ENCODE data around the gene OTUD7B. TPM values are rescaled to one million over a fixed set of nuclear protein-coding genes. Genes with fewer than 3 reads are reported as not detected.
A peak's percentile ranks its signal among the peaks of the same experiment; 100 is the strongest.

OTUD7B gene
- total RNA-seq, 1 experiment from 2014 or later = 19.6 TPM

DNA sequence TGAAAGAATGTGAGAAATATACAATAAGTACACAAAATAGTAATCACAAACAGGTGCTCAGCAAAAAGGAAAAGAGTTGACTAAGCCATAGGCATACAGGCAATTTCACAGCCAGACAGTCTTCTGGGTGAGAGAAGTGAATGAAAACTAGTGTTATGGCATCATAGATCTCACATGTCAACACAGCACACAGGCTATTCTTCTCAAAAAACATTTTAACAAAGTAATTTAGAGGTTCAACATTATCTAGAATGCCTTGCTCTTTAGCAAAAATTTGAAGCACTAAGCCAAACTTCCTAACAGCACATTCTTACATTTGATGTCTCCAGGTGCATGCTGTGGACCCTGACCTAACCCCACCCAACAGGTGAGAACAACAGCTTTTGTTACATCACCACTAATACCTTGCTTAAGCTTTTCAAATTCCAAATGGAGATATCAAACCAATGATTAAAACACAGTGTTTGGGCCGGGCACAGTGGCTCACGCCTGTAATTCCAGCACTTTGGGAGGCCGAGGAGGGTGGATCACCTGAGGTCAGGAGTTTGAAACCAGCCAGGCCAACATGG lies 30.5 kb downstream of the OTUD7B start:
- Mint-ChIP-seq H3K27ac (ENCODE audit: unreplicated experiment) (peak overlapping the region; percentile 19), H3K27me3 (ENCODE audit: insufficient read depth, unreplicated experiment) (no peaks in the 10 kb centered on the region)
- POLR2A ChIA-PET = interaction anchor here (0.6 kb wide), 1 partner anchor 42 kb away, joined by 4 read pairs; no protein-coding TSS in a partner anchor

DNA sequence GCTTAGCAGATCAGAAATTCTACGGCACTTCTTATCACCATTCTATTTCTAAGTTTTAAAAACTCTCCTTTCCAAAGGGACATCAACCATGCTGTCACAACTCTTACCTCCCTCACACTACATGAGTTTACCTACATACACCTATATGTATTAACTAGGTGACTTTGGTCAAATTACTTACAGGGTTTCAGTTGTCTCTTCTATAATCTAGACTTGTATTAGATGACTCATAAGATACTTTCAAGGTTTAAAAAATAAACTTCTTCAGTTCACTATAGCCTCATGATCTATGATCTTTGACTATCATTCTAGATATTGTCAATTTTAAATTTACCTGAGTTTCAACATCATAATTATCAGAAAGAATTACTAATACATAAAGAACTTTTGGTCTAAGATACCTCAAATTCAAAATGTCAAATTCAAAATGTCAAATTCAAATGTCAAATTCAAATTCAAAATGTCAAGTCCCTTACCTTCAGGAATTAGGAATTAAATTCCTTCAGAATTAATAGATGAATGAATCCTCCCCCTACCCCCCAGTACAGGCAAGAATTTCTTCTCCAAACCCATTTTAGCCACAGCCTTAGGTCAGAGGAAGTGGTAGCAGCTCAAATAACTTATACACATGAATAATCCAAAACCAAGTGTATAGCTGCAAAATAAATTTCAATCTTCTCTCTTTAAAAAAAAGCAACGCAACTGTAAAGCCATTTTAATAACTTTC lies 31.1 kb downstream of the OTUD7B start:
- Histone ChIP-seq H3K4me1 (peaks cover 19% of the 10 kb centered on the region), H3K9me3 (no peaks in the 10 kb centered on the region), H3K27me3 (replicated peaks; ENCODE audit: control insufficient read depth, insufficient read depth, low read length) (no peaks in the 10 kb centered on the region), H3K4me3 (ENCODE audit: low read depth, low read length) (no peak overlapping the region), H3K36me3 (ENCODE audit: control insufficient read depth, insufficient read depth, low read length) (no peaks in the 10 kb centered on the region; the same call in none of the 2 replicates)
- POLR2A ChIA-PET = interaction anchor here (0.6 kb wide), 1 partner anchor 43 kb away, joined by 4 read pairs; no protein-coding TSS in a partner anchor
- Mint-ChIP-seq H3K27ac (ENCODE audit: unreplicated experiment) (no peak overlapping the region), H3K36me3 (ENCODE audit: insufficient read depth, unreplicated experiment) (peaks cover 28% of the 10 kb centered on the region), H3K27me3 (ENCODE audit: insufficient read depth, unreplicated experiment) (no peaks in the 10 kb centered on the region), H3K9me3 (ENCODE audit: unreplicated experiment) (no peaks in the 10 kb centered on the region), H3K4me1 (ENCODE audit: low read depth, unreplicated experiment) (peaks cover 7% of the 10 kb centered on the region), H3K4me3 (ENCODE audit: unreplicated experiment) (no peak overlapping the region)
- no TSS peak for BruUV-seq (replicated peaks)
- no peak for DNase-seq
- intact Hi-C loops (cut with micrococcal nuclease; ENCODE audit: unreplicated experiment) = no loop called here
- CTCF ChIA-PET = no interaction called here
- TF ChIP-seq, protein P1, sequence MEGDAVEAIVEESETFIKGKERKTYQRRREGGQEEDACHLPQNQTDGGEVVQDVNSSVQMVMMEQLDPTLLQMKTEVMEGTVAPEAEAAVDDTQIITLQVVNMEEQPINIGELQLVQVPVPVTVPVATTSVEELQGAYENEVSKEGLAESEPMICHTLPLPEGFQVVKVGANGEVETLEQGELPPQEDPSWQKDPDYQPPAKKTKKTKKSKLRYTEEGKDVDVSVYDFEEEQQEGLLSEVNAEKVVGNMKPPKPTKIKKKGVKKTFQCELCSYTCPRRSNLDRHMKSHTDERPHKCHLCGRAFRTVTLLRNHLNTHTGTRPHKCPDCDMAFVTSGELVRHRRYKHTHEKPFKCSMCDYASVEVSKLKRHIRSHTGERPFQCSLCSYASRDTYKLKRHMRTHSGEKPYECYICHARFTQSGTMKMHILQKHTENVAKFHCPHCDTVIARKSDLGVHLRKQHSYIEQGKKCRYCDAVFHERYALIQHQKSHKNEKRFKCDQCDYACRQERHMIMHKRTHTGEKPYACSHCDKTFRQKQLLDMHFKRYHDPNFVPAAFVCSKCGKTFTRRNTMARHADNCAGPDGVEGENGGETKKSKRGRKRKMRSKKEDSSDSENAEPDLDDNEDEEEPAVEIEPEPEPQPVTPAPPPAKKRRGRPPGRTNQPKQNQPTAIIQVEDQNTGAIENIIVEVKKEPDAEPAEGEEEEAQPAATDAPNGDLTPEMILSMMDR (IDR thresholded peaks at IDR 0.05; ENCODE audit: insufficient read depth in 1 of 2, low read depth in 1 of 2, low read length in 1 of 2, severe bottlenecking in 1 of 2, unreplicated experiment in 1 of 2) = no peak

More for the DNA sequence above, 30.5 kb downstream of the OTUD7B start:
- Mint-ChIP-seq H3K9me3 (ENCODE audit: unreplicated experiment) (no peaks in the 10 kb centered on the region), H3K4me1 (ENCODE audit: low read depth, unreplicated experiment) (peaks cover 7% of the 10 kb centered on the region), H3K4me3 (ENCODE audit: unreplicated experiment) (no peak overlapping the region), H3K36me3 (ENCODE audit: insufficient read depth, unreplicated experiment) (peaks cover 23% of the 10 kb centered on the region)
- H3K4me1 ChIP-seq = peaks cover 19% of the 10 kb centered on the region
- DNase-seq = peak; percentile 50 to 51
- intact Hi-C loops (cut with micrococcal nuclease; ENCODE audit: unreplicated experiment) = no loop called here
- TF ChIP-seq, protein P1 (IDR thresholded peaks at IDR 0.05; ENCODE audit: insufficient read depth in 1 of 2, low read depth in 1 of 2, low read length in 1 of 2, severe bottlenecking in 1 of 2, unreplicated experiment in 1 of 2) = no peak
- no peak overlapping the region for H3K4me3 ChIP-seq (ENCODE audit: low read depth, low read length)
- CTCF ChIA-PET = no interaction called here
- H3K36me3 ChIP-seq (ENCODE audit: control insufficient read depth, insufficient read depth, low read length) = no peaks in the 10 kb centered on the region; the same call in 1 of the 2 replicates
- no peaks in the 10 kb centered on the region for H3K9me3 ChIP-seq
- no peaks in the 10 kb centered on the region for H3K27me3 ChIP-seq (replicated peaks; ENCODE audit: control insufficient read depth, insufficient read depth, low read length)
- no TSS peak for BruUV-seq (replicated peaks)

DNA sequence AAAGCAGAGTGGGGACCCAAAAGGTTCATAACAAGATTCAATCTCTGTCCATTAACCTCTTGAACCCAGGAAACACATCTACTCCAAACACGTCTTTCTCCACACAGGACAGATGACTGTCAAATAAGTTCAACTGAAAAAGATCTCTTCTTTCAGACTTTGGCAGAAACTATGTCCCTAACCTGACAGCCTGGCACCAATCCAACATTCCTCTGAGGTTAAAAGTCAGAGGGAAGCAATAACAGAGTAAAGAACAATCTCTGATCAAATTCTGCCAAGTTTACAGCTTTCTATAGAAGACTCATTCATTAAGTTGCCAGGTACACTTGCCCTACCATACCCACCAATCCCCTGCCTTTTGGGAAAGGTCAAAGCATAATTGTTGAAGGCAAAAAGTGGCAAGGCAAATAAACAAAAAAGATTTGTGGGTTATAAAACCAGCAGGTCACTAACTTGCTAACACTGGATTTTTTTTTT lies 31.9 kb downstream of the OTUD7B start:
- H3K36me3 Mint-ChIP-seq (ENCODE audit: insufficient read depth, unreplicated experiment) = peaks cover 34% of the 10 kb centered on the region
- H3K9me3 ChIP-seq = no peaks in the 10 kb centered on the region
- no peaks in the 10 kb centered on the region for H3K27me3 ChIP-seq (replicated peaks; ENCODE audit: control insufficient read depth, insufficient read depth, low read length)
- H3K4me1 Mint-ChIP-seq (ENCODE audit: low read depth, unreplicated experiment) = peaks cover 6% of the 10 kb centered on the region
- POLR2A ChIA-PET = no interaction called here
- no TSS peak for BruUV-seq (replicated peaks)
- H3K27ac Mint-ChIP-seq (ENCODE audit: unreplicated experiment) = no peak overlapping the region
- TF ChIP-seq, protein P1 (IDR thresholded peaks at IDR 0.05; ENCODE audit: insufficient read depth in 1 of 2, low read depth in 1 of 2, low read length in 1 of 2, severe bottlenecking in 1 of 2, unreplicated experiment in 1 of 2) = no peak
- intact Hi-C loops (cut with micrococcal nuclease; ENCODE audit: unreplicated experiment) = no loop called here
- peaks cover 19% of the 10 kb centered on the region for H3K4me1 ChIP-seq
- no peaks in the 10 kb centered on the region for H3K27me3 Mint-ChIP-seq (ENCODE audit: insufficient read depth, unreplicated experiment)
- H3K4me3 ChIP-seq (ENCODE audit: low read depth, low read length) = no peak overlapping the region
- no peaks in the 10 kb centered on the region; the same call in none of the 2 replicates for H3K36me3 ChIP-seq (ENCODE audit: control insufficient read depth, insufficient read depth, low read length)
- no peak overlapping the region for H3K4me3 Mint-ChIP-seq (ENCODE audit: unreplicated experiment)
- no peaks in the 10 kb centered on the region for H3K9me3 Mint-ChIP-seq (ENCODE audit: unreplicated experiment)
- CTCF ChIA-PET = interaction anchor here (0.6 kb wide), 1 partner anchor 348 kb away, joined by 3 read pairs; no protein-coding TSS in a partner anchor
- no peak for DNase-seq
